Endodermal cell (in vitro differentiated cells): Measurements from ENCODE around the gene BCL2L12. TPM values are rescaled to one million over a fixed set of nuclear protein-coding genes. Genes with fewer than 3 reads are reported as not detected.

Experiments
- DNase-seq: peaks from one replicate; pipeline ENCODE4 v3.0.0-alpha.2; 2017
- H3K27ac ChIP-seq: 2 replicates; pipeline ENCODE4 v1.5.1; 2013; ENCODE audit warnings: mild to moderate bottlenecking, low read depth, low read length, moderate library complexity
- H3K27me3 ChIP-seq: 2 replicates; pipeline ENCODE4 v1.6.1; 2013; ENCODE audit warnings: mild to moderate bottlenecking, low read length, moderate library complexity; ENCODE audit not compliant: insufficient read depth, control insufficient read depth, poor library complexity, severe bottlenecking
- H3K36me3 ChIP-seq: 2 replicates; pipeline ENCODE4 v1.7.0; 2013; ENCODE audit warnings: mild to moderate bottlenecking, low read length, moderate library complexity; ENCODE audit not compliant: control insufficient read depth, insufficient read depth
- H3K4me1 ChIP-seq: one replicate; pipeline ENCODE4 v1.7.0; 2013; ENCODE audit warnings: low read length; ENCODE audit not compliant: control insufficient read depth, insufficient read depth
- H3K4me3 ChIP-seq: 2 replicates; pipeline ENCODE4 v1.5.1; 2013; ENCODE audit warnings: mild to moderate bottlenecking, low read length, moderate library complexity
- H3K9ac ChIP-seq: 2 replicates; pipeline ENCODE4 v1.6.1; 2013; ENCODE audit warnings: mild to moderate bottlenecking, low read length, moderate library complexity; ENCODE audit not compliant: poor library complexity, severe bottlenecking; ENCODE audit errors: extremely low read depth
- H3K9me3 ChIP-seq: 2 replicates; pipeline ENCODE4 v1.6.1; 2013; ENCODE audit warnings: mild to moderate bottlenecking, low read length, moderate library complexity; ENCODE audit not compliant: control insufficient read depth
- H3K27ac Mint-ChIP-seq: 2 replicates; pipeline ENCODE4 v1.8.0; 2020; ENCODE audit warnings: mixed read lengths
- H3K27me3 Mint-ChIP-seq: 2 replicates; pipeline ENCODE4 v1.8.0; 2021; ENCODE audit warnings: mild to moderate bottlenecking, mixed read lengths; ENCODE audit not compliant: insufficient read depth
- H3K36me3 Mint-ChIP-seq: 2 replicates; pipeline ENCODE4 v1.8.0; 2020; ENCODE audit warnings: low read depth, mixed read lengths
- H3K4me1 Mint-ChIP-seq: 2 replicates; pipeline ENCODE4 v1.8.0; 2020; ENCODE audit warnings: mixed read lengths
- H3K4me3 Mint-ChIP-seq: 2 replicates; pipeline ENCODE4 v1.8.0; 2020; ENCODE audit warnings: mild to moderate bottlenecking, moderate library complexity, mixed read lengths
- H3K9me3 Mint-ChIP-seq: 2 replicates; pipeline ENCODE4 v1.8.0; 2020; ENCODE audit warnings: mild to moderate bottlenecking, mixed read lengths
- WGBS, 2 experiments: methylation state at CpG; one replicate each; pipeline versions ENCODE4 v1.1.5 to v1.1.7; 2013; ENCODE audit warnings: missing lambda C conversion rate in 2 of 2, mixed read lengths in 1 of 2; ENCODE audit not compliant: insufficient coverage in 1 of 2, insufficient read length in 1 of 2; 5-methylcytosine and 5-hydroxymethylcytosine counted together
- total RNA-seq, 2 donors: library from RNA; stranded (reverse); fragmentation: NEBNext Ultra II Directional in 1 of 2; extraction: Animal tissue kit (Norgen Biotek cat#: 25700) in 1 of 2; gene quantifications; 2 replicates in 1 of 2; 3 replicates in 1 of 2; pipeline ENCODE4 v1.2.1, GENCODE V29; 2021
- TF ChIP-seq, protein P1 (sequence below): fragments of 200-600 bp; sonication (generic); conservative IDR thresholded peaks from 2 replicates; pipeline ENCODE4 v1.5.0; 2021; ENCODE audit warnings: antibody characterized with exemption, mild to moderate bottlenecking

Gene BCL2L12
- total RNA-seq, 2 donors from 2014 or later, result 91.8 to 101 TPM

DNA sequence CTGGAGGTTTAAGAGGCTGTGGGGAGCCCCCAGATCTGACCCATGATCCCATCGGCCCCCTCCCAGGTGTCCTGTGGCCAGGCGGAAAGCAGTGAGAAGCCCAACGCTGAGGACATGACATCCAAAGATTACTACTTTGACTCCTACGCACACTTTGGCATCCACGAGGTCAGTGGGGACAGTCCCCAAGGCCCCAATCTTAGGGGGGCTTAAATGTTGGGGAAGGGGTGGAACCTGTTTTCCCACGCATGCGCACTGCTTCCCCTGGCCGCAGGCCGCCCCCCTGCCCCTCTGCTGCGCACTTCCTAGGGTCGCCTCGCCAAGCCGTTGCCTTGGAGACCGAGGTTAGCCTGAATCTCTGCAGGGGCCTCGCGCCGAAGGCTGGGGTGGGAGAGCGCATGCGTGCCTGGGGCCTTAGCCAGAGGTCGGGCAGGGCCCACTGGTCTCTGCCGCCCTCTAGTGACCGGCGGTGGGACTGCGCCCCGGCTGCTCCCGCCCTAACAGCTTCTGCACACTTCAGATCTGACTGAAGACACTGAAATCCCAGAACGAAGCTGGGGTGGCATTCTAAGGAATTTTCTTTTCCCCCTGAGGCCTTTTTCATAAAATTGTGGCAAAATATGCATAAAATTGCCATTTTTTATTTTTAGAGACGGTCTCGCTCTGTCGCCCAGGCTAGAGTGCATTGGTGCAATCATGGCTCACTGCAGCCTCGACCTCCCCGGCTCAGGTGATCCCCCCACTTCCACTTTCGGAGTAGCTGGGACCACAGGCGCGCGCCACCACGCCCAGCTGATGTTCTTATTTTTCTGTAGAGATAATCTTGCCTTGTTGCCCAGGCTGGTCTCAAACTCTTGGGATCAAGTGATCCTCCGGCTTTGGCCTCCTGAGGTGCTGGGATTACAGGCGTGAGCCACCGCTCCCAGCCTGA lies 15.0 kb downstream of the BCL2L12 start:
- Mint-ChIP-seq H3K36me3 (peaks cover 39% of the 10 kb centered on the region), H3K27ac (peak overlapping the region; percentile 89), H3K9me3 (no peaks in the 10 kb centered on the region), H3K27me3 (no peaks in the 10 kb centered on the region), H3K4me1 (peaks cover 24% of the 10 kb centered on the region), H3K4me3 (peak overlapping the region; percentile 97)
- Histone ChIP-seq H3K4me3 (peak overlapping the region; percentile 83), H3K27me3 (no peaks in the 10 kb centered on the region), H3K27ac (peak overlapping the region; percentile 68), H3K9ac (peak overlapping the region; percentile 2), H3K9me3 (no peaks in the 10 kb centered on the region), H3K4me1 (peaks cover 14% of the 10 kb centered on the region), H3K36me3 (peaks cover 45% of the 10 kb centered on the region)
- TF ChIP-seq, protein P1, sequence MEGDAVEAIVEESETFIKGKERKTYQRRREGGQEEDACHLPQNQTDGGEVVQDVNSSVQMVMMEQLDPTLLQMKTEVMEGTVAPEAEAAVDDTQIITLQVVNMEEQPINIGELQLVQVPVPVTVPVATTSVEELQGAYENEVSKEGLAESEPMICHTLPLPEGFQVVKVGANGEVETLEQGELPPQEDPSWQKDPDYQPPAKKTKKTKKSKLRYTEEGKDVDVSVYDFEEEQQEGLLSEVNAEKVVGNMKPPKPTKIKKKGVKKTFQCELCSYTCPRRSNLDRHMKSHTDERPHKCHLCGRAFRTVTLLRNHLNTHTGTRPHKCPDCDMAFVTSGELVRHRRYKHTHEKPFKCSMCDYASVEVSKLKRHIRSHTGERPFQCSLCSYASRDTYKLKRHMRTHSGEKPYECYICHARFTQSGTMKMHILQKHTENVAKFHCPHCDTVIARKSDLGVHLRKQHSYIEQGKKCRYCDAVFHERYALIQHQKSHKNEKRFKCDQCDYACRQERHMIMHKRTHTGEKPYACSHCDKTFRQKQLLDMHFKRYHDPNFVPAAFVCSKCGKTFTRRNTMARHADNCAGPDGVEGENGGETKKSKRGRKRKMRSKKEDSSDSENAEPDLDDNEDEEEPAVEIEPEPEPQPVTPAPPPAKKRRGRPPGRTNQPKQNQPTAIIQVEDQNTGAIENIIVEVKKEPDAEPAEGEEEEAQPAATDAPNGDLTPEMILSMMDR, result peak; percentile 99
- DNase-seq, result peak; percentile 99
- 27 to 39% methylated on average over 13 to 40 of the region's 40 CpGs for WGBS, 2 experiments

DNA sequence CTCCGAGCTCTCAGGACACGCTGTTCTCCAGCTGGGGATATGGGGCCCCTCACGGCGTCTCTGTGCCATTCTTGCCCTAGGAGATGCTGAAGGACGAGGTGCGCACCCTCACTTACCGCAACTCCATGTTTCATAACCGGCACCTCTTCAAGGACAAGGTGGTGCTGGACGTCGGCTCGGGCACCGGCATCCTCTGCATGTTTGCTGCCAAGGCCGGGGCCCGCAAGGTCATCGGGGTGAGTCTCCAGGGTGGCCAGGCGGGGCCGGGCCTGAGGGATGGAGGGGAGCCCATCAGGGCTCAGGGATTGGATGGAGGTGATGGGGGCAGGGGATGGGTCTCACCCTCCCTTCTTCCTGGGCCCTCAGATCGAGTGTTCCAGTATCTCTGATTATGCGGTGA lies 16.1 kb downstream of the BCL2L12 start:
- H3K36me3 Mint-ChIP-seq, result peaks cover 46% of the 10 kb centered on the region
- H3K9ac ChIP-seq, result no peak overlapping the region

DNA sequence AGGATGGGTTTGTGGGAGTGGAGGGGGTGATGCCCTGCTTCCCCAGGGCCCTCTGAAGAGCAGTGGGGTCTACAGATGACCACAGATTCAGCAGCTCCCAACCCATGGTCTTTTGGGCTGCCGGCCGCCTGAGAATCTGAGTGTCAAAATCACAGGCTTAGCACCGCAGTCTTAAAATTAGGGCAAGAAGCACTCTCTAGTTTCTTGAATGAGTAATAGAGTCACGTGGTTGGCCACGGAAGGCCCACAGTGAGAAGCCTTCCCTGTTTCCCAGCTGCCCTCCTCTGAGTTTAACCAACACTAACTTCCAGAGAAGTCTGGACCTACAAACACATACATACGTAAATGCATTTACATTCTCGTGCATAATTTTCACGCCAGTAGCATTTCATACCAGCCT lies 16.5 kb downstream of the BCL2L12 start:
- Mint-ChIP-seq H3K27me3 (no peaks in the 10 kb centered on the region), H3K4me1 (peaks cover 22% of the 10 kb centered on the region), H3K27ac (peak overlapping the region; percentile 26), H3K4me3 (no peak overlapping the region), H3K9me3 (no peaks in the 10 kb centered on the region), H3K36me3 (peaks cover 49% of the 10 kb centered on the region)
- Histone ChIP-seq H3K9me3 (no peaks in the 10 kb centered on the region), H3K4me1 (peaks cover 14% of the 10 kb centered on the region), H3K9ac (no peak overlapping the region), H3K27ac (no peak overlapping the region), H3K4me3 (no peak overlapping the region), H3K36me3 (peaks cover 52% of the 10 kb centered on the region), H3K27me3 (no peaks in the 10 kb centered on the region)
- DNase-seq, result peak; percentile 33
- TF ChIP-seq, protein P1, result no peak
- WGBS, 2 experiments, result 95 to 97% methylated on average over 8 of the region's 8 CpGs

More for the DNA sequence above, 16.1 kb downstream of the BCL2L12 start:
- no peaks in the 10 kb centered on the region for H3K9me3 ChIP-seq
- H3K4me1 ChIP-seq, result peaks cover 14% of the 10 kb centered on the region
- Mint-ChIP-seq H3K27ac (no peak overlapping the region), H3K27me3 (no peaks in the 10 kb centered on the region), H3K4me1 (peaks cover 22% of the 10 kb centered on the region), H3K4me3 (no peak overlapping the region), H3K9me3 (no peaks in the 10 kb centered on the region)
- H3K36me3 ChIP-seq, result peaks cover 52% of the 10 kb centered on the region
- no peak overlapping the region for H3K27ac ChIP-seq
- TF ChIP-seq, protein P1, result no peak
- H3K4me3 ChIP-seq, result no peak overlapping the region
- peak; percentile 38 for DNase-seq
- no peaks in the 10 kb centered on the region for H3K27me3 ChIP-seq
- WGBS, 2 experiments, result 96 to 97% methylated on average over 15 to 19 of the region's 19 CpGs
